HG03196 (cell line): Measurements from ENCODE around the gene PCBP4.

Experiments
- ATAC-seq: cut with Tn5 transposase; IDR thresholded peaks from one replicate; pipeline ENCODE4 v1.9.1; 2021; ENCODE audit not compliant: unreplicated experiment

The PCBP4 gene

DNA sequence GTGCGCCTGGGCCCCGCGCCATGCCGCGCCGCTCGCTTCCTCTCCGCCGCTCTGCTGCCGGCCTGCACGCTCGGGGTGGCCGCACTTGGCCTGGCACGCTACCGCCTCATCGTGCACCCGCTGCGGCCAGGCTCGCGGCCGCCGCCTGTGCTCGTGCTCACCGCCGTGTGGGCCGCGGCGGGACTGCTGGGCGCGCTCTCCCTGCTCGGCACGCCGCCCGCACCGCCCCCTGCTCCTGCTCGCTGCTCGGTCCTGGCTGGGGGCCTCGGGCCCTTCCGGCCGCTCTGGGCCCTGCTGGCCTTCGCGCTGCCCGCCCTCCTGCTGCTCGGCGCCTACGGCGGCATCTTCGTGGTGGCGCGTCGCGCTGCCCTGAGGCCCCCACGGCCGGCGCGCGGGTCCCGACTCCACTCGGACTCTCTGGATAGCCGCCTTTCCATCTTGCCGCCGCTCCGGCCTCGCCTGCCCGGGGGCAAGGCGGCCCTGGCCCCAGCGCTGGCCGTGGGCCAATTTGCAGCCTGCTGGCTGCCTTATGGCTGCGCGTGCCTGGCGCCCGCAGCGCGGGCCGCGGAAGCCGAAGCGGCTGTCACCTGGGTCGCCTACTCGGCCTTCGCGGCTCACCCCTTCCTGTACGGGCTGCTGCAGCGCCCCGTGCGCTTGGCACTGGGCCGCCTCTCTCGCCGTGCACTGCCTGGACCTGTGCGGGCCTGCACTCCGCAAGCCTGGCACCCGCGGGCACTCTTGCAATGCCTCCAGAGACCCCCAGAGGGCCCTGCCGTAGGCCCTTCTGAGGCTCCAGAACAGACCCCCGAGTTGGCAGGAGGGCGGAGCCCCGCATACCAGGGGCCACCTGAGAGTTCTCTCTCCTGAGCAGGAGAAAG lies 11.1 kb downstream of the PCBP4 start:
- no peak for ATAC-seq

DNA sequence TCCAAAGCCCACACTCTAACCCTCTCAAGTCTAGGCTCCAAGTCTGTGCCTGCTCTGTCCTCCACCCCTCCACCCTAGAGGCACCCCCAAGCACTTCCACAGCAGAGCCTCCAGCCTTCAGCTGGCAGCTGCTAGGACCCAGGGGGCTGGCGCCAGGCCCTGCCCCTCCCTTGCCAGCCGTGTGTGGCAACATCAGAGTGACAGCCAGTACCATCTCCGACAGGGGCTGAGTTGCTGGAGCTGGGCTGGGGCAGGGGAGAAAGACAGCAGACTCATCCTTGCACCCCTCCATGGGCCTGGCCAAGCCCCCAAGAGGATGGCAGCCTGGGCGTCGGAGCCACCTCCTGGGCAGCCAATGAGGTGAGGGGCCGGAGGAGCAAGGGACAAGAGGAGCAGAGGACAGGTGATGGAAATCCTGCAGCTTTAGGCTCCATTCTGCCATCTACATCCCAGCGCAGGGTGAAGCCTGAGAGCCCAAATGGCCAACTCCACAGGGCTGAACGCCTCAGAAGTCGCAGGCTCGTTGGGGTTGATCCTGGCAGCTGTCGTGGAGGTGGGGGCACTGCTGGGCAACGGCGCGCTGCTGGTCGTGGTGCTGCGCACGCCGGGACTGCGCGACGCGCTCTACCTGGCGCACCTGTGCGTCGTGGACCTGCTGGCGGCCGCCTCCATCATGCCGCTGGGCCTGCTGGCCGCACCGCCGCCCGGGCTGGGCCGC lies 11.9 kb downstream of the PCBP4 start, which contains the start of gene GPR62:
GPR62 (plus strand) TSS at position 207 of the 718 bp plus-strand sequence; CDS start at position 479, 272 bp downstream.
- ATAC-seq, result no peak

DNA sequence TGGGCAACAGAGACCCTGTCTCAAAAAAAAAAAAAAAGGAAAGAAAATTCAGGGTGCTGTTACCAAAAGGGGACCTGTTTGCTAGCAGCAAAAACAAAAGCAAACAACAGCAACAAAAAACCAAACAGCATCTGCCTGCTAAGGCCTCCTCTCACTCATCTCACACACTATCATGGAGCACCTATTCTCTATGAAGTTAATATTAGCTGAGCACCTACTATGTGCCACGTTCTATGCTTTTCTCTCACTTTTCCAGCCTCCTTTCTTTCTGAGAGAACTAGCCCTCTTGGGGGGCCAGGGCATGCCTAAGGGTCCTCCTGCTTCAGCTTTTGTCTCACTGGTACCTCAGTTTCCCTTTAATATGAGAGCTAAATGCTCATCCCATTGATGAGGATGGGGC lies 12.5 kb downstream of the PCBP4 start:
- ATAC-seq, result no peak

GRCh38 chr3:51954105-51954504 lies 13.1 kb downstream of the PCBP4 start:
- no peak for ATAC-seq

DNA sequence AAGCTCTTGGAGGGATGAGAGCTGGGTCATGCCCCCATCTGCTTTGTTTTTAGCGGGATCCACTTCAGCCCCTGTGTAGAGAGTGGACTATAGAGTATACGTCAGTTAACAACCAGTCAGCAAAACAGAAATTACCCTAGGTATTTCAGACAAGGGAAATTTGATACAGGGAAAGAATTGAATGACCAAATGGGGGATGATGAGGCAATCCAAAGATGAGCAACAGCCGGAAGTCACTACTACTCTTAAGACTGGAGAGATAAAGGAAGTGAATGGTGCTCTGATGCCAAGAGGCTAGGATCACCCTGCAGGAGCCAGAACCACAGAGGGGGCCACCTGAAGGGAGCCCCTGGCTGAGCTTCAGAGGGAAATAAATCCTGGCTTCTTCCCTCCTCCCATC lies 13.8 kb downstream of the PCBP4 start:
- no peak for ATAC-seq

DNA sequence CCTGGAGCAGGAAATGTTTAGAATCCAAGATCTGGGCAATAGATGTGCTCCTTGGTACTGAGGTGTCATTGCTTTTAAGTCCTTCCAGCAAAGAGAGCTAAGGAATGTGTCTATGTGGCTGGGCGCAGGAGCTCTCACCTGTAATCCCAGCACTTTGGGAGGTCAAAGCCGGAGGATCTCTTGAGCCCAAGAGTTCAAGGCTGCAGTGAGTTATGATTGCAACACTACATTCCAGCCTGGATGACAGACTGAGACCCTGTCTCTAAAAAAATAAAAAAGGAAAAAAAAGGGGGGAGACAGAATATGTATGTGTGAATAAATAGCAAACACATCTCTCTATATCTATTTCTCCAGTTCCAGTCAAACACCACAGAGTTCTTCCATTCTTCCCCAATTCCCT lies 16.4 kb downstream of the PCBP4 start:
- ATAC-seq, result no peak

DNA sequence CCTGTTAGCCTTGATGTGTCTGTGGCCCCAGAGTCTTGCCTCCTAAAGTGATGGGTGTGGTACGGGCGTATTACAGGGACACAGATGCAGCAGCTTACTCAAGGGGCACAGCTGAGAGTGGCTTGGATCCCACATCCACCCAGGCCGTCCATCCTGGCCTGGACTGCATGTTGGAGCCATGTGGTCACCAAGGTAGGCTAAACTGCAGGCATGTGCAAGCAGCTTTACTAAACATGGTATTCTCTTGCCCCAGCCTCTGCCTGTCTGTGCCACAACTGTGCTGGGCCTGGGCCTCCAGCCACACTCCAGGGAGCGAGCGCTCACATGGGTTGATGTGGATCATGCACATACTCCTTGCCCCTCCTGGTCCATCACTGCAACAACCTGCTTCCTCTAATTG lies 18.1 kb downstream of the PCBP4 start:
- ATAC-seq, result no peak

DNA sequence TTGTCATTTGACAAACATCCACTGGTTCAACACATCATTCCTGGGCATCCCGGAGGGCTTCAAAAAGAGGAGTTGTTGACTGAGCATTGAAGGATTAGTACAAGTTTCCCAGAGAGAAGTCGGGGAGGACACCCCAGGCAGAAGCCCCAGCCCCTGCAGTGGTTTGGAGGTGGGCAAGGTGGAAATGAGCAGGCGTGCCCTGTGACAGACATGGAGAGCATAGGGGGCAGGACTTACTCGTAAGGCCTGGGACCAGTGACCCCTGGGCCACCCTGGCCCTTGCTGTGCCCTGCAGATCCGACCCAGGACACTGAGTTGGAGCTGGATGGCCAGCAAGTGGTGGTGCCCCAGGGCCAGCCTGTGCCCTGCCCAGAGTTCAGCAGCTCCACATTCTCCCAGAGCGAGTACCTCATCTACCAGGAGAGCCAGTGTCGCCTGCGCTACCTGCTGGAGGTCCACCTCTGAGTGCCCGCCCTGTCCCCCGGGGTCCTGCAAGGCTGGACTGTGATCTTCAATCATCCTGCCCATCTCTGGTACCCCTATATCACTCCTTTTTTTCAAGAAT lies 19.2 kb downstream of the PCBP4 start:
- ATAC-seq, result no peak

GRCh38 chr3:51947215-51947900 lies 19.9 kb downstream of the PCBP4 start:
- ATAC-seq, result no peak

DNA sequence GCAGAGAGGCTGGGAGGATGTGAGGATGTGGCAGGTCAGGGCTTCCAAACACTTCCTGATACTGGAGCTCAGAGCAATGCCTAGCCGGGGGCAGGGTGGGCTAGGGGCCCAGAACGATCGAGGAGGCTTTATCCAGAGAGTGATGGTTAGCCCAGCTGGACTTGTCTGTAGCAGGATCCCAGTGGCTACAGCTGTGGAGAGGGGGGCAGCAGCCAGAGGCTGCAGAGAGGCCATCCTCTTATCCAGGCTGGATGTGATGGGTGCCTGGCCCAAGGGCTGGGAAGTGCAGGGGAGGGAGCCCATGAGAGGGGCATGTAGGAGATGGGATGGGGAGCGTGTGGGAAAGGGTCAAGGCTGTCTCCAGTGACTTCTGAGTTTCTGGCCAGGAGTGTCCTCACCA lies 20.5 kb downstream of the PCBP4 start:
- ATAC-seq, result no peak

- ATAC-seq, result no peak
These were observed 21.1 kb downstream of the PCBP4 start for GRCh38 chr3:51945926-51946705.

DNA sequence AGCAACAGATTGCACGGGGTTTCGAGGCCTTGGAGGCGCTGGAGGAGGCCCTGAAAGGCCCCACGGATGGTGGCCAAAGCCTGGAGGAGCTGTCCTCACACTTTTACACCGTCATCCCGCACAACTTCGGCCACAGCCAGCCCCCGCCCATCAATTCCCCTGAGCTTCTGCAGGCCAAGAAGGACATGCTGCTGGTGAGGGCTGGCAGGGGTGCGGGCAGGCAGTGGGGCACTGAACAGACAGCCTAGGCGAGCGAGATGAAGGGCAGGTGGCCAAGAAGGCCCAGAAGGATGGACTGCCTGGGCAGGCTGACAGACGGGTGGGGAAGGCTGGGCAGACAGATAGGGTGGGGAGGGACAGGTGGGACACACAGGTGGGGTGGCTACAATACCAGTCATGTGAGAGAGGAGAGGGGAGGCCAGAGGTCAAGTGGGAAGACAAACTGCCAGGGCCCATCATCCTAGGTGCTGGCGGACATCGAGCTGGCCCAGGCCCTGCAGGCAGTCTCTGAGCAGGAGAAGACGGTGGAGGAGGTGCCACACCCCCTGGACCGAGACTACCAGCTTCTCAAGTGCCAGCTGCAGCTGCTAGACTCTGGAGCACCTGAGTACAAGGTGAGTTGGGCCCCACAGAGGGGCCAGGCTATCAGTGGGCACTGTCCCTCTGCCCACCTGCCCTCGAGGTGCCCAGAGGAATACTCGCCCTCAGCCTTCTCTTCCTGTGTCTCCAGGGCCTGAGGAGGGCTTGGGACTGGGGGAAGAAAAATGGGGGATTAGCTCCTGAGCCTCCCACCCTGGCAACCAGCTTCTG lies 22.0 kb downstream of the PCBP4 start:
- no peak for ATAC-seq

DNA sequence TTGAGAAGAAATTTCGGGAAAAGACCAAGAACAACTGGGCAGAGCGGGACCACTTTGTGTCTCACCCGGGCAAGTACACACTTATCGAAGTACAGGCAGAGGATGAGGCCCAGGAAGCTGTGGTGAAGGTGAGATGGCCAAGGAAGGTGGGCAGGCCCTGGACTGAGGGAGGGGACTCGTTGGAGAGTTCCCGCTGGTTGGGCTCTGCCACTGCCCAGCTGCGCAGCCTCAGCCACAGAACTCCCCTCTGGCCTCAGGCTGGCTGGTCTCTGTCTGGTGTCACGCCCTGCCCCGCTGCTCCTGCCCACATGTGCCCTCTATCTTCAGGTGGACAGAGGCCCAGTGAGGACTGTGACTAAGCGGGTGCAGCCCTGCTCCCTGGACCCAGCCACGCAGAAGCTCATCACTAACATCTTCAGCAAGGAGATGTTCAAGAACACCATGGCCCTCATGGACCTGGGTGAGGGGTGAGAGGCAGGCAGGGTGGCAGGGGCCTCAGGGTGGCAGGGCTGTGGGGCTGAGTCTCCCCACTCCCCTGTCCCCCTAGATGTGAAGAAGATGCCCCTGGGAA lies 22.7 kb downstream of the PCBP4 start:
- ATAC-seq, result no peak

GRCh38 chr3:51943451-51944391 lies 23.5 kb downstream of the PCBP4 start:
- ATAC-seq, result no peak

- ATAC-seq, result no peak
These were observed 24.4 kb downstream of the PCBP4 start for GRCh38 chr3:51942603-51943450.

- peak; percentile 88 for ATAC-seq
These were observed 25.3 kb downstream of the PCBP4 start, which contains the start of the genes PARP3 and RRP9 for GRCh38 chr3:51941798-51942602. PARP3 (plus strand) TSS chr3:51942363; CDS start chr3:51943356, 993 bp downstream. RRP9 (minus strand) TSS chr3:51941904; CDS start chr3:51941867, 37 bp downstream.
